ENCODE measurements around the gene EPB41L3.

- TF ChIP-seq TCF12 (IDR thresholded peaks at IDR 0.05; ENCODE audit: low read depth) (no peak), FOXM1 (IDR thresholded peaks at IDR 0.05; ENCODE audit: borderline replicate concordance, low read depth) (no peak), TAF1 (IDR thresholded peaks at IDR 0.05; ENCODE audit: low read depth) (no peak), REST (IDR thresholded peaks at IDR 0.05; ENCODE audit: low read depth) (no peak), MAX (IDR thresholded peaks at IDR 0.05) (no peak), ZBTB7A (IDR thresholded peaks at IDR 0.05; ENCODE audit: low read depth) (no peak), CEBPB (IDR thresholded peaks at IDR 0.05) (no peak), YY1 (IDR thresholded peaks at IDR 0.05; ENCODE audit: low read depth) (no peak), NFIC (IDR thresholded peaks at IDR 0.05) (no peak), RAD21 (IDR thresholded peaks at IDR 0.05; ENCODE audit: low read depth) (no peak), TEAD4 (IDR thresholded peaks at IDR 0.05) (no peak), EP300 (IDR thresholded peaks at IDR 0.05; ENCODE audit: borderline replicate concordance) (no peak), EGR1 (IDR thresholded peaks at IDR 0.05) (no peak)
These were observed 2.9 kb upstream of the EPB41L3 start for GRCh38 chr18:5546660-5547059.

Data from Ishikawa (cell line).